Natural killer cell (primary cell): Measurements from ENCODE around the gene SPDYE6. TPM values are rescaled to one million over a fixed set of nuclear protein-coding genes. Genes with fewer than 3 reads are reported as not detected.
A peak's percentile ranks its signal among the peaks of the same experiment; 100 is the strongest.
"Not testable (repeated sequence)": the region's sequence is repeated elsewhere in the genome, so short reads cannot be mapped to it uniquely, and the experiment has no call there.

ENCODE experiments used
- ATAC-seq, 3 donors: fragments of 150-1000 bp in 2 of 3; fragments of 200-7000 bp in 1 of 3; cut with Tn5 transposase; 1 replicate in 1 of 3; 2 replicates in 2 of 3; pipeline ENCODE4 v1.10.0; 2021; ENCODE audit warnings: mild to moderate bottlenecking in 2 of 3, moderate library complexity in 2 of 3
- DNase-seq, 2 donors: peaks; one replicate each; pipeline versions ENCODE4 v3.0.0 to v3.0.0-alpha.2; 2013 to 2021; ENCODE audit warnings: mixed read lengths in 1 of 2
- H3K27ac ChIP-seq: one replicate; pipeline ENCODE4 v1.5.1; 2013; ENCODE audit warnings: mild to moderate bottlenecking, low read length
- H3K27me3 ChIP-seq: one replicate; pipeline ENCODE4 v1.6.1; 2013; ENCODE audit warnings: low read length; ENCODE audit not compliant: control insufficient read depth, insufficient read depth
- H3K36me3 ChIP-seq: one replicate; pipeline ENCODE4 v1.6.1; 2013; ENCODE audit warnings: low read length; ENCODE audit not compliant: control insufficient read depth, insufficient read depth
- H3K4me1 ChIP-seq: one replicate; pipeline ENCODE4 v1.6.1; 2013; ENCODE audit warnings: low read length; ENCODE audit not compliant: control insufficient read depth, insufficient read depth
- H3K4me3 ChIP-seq: one replicate; pipeline ENCODE4 v1.5.1; 2013; ENCODE audit warnings: low read length
- H3K9me3 ChIP-seq: one replicate; pipeline ENCODE4 v1.6.1; 2013; ENCODE audit warnings: low read length; ENCODE audit not compliant: control insufficient read depth, insufficient read depth
- H3K27ac Mint-ChIP-seq, 2 donors: one replicate each; pipeline ENCODE4 v1.8.0; 2022; ENCODE audit warnings: mild to moderate bottlenecking in 2 of 2, mixed read lengths in 2 of 2, moderate library complexity in 1 of 2
- H3K27me3 Mint-ChIP-seq, 2 donors: one replicate each; pipeline ENCODE4 v1.8.0; 2022; ENCODE audit warnings: low read depth in 2 of 2, mixed read lengths in 2 of 2
- H3K36me3 Mint-ChIP-seq: one replicate; pipeline ENCODE4 v1.8.0; 2022; ENCODE audit warnings: mixed read lengths
- H3K4me1 Mint-ChIP-seq, 2 donors: one replicate each; pipeline ENCODE4 v1.8.0; 2022; ENCODE audit warnings: mixed read lengths in 2 of 2
- H3K4me3 Mint-ChIP-seq: one replicate; pipeline ENCODE4 v1.8.0; 2022; ENCODE audit warnings: mild to moderate bottlenecking, moderate library complexity, mixed read lengths
- H3K9me3 Mint-ChIP-seq, 2 donors: one replicate each; pipeline ENCODE4 v1.8.0; 2022; ENCODE audit warnings: mixed read lengths in 2 of 2
- WGBS: methylation state at CpG from one replicate; pipeline ENCODE4 v1.1.7; 2013; ENCODE audit warnings: missing lambda C conversion rate; ENCODE audit not compliant: insufficient coverage; 5-methylcytosine and 5-hydroxymethylcytosine counted together
- intact Hi-C: fragments of 100-400 bp; cut with micrococcal nuclease; formaldehyde crosslinking; loops from one replicate; pipeline ENCODE4 v1.14.2; 2022
- total RNA-seq, 4 donors: library from RNA; stranded (reverse); fragments of 120-200 nt in 1 of 4; gene quantifications; one replicate each; pipeline versions ENCODE4 v1.2.3 to v1.2.4, GENCODE V29; 2013 to 2022

Gene SPDYE6
- total RNA-seq, 3 donors from 2014 or later (not counting 1 experiment from before 2014, with no cell fraction given), result not detected

- DNase-seq, H3K27me3 Mint-ChIP-seq, intact Hi-C loops, H3K9me3 Mint-ChIP-seq, H3K36me3 Mint-ChIP-seq, H3K4me3 ChIP-seq, H3K4me1 Mint-ChIP-seq, H3K27me3 ChIP-seq, H3K36me3 ChIP-seq, H3K4me3 Mint-ChIP-seq, H3K9me3 ChIP-seq, H3K27ac Mint-ChIP-seq, H3K4me1 ChIP-seq, H3K27ac ChIP-seq, ATAC-seq: not testable (repeated sequence)
- WGBS, result 95% methylated on average over 5 of the region's 7 CpGs
These were observed 20.7 kb downstream of the SPDYE6 start for GRCh38 chr7:102335574-102335973.

GRCh38 chr7:102330666-102331460 lies 25.4 kb downstream of the SPDYE6 start:
- H3K4me1 ChIP-seq, H3K36me3 Mint-ChIP-seq, H3K27ac Mint-ChIP-seq, H3K36me3 ChIP-seq, ATAC-seq, H3K4me1 Mint-ChIP-seq, DNase-seq, H3K27ac ChIP-seq, H3K9me3 Mint-ChIP-seq, H3K4me3 Mint-ChIP-seq, H3K9me3 ChIP-seq, H3K4me3 ChIP-seq, intact Hi-C loops, H3K27me3 ChIP-seq: not testable (repeated sequence)
- 84% methylated on average over 8 of the region's 8 CpGs for WGBS
- peaks cover 8 to 13% of the 10 kb centered on the region in 2 donors for H3K27me3 Mint-ChIP-seq

- H3K4me1 Mint-ChIP-seq, H3K4me1 ChIP-seq, H3K9me3 Mint-ChIP-seq, H3K4me3 ChIP-seq, ATAC-seq, intact Hi-C loops, H3K36me3 ChIP-seq, H3K4me3 Mint-ChIP-seq, H3K36me3 Mint-ChIP-seq, DNase-seq, H3K9me3 ChIP-seq, H3K27me3 ChIP-seq, H3K27ac ChIP-seq: not testable (repeated sequence)
- Mint-ChIP-seq H3K27me3 (peaks cover 8 to 13% of the 10 kb centered on the region in 2 donors), H3K27ac (peak overlapping the region in 1 of 2 donors; percentile 40)
- 83% methylated on average over 5 of the region's 9 CpGs for WGBS
These were observed 26.9 kb downstream of the SPDYE6 start for GRCh38 chr7:102329366-102329765.

DNA sequence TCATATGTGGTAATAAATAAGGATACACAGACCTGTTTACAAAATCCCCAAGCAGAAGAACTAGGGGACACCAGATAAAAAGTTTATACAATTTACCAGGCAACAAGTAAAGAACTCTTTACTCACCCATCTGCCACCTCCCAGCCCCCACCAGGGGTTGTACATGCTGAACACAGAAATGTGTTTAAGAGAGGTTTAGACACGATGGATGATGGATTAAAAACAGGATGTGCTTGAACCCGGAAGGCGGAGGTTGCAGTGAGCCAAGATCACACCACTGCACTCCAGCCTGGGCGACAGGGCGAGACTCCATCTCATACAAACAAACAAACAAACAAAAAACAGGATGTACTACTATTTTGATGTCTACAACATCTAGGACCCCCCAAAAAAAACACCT lies 27.4 kb downstream of the SPDYE6 start:
- H3K9me3 ChIP-seq, intact Hi-C loops, H3K9me3 Mint-ChIP-seq, ATAC-seq, DNase-seq, H3K36me3 Mint-ChIP-seq, H3K4me1 Mint-ChIP-seq, H3K4me1 ChIP-seq, H3K27ac ChIP-seq, H3K27me3 ChIP-seq, H3K4me3 ChIP-seq, H3K36me3 ChIP-seq, H3K4me3 Mint-ChIP-seq: not testable (repeated sequence)
- Mint-ChIP-seq H3K27ac (peak overlapping the region in 1 of 2 donors; percentile 40), H3K27me3 (peaks cover 11 to 13% of the 10 kb centered on the region in 2 donors)
- WGBS, result 80% methylated on average over 2 of the region's 5 CpGs

DNA sequence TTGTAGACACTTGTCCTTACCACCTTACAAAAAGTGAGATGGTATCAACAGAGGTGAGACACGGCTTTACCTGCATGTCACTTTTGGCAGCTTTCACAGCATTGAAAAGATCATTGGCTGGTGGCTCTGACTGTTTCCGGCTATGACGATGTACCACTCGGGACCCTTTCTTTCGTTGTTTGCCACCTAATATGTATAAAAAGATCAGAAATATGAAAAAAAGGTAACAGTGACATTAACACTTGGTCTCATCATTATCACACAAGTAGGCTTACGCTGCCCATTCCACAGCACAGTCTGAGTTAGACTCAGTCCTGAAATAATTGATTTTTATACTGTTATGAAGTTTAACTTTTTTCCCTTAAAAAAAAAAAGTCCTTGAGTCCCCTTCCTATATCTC lies 29.1 kb downstream of the SPDYE6 start:
- H3K36me3 ChIP-seq, H3K27ac ChIP-seq, H3K4me3 Mint-ChIP-seq, H3K36me3 Mint-ChIP-seq, H3K4me1 ChIP-seq, H3K9me3 ChIP-seq, DNase-seq, intact Hi-C loops, H3K9me3 Mint-ChIP-seq, H3K27me3 ChIP-seq, ATAC-seq, H3K4me3 ChIP-seq, H3K27ac Mint-ChIP-seq, H3K4me1 Mint-ChIP-seq: not testable (repeated sequence)
- 98% methylated on average over 5 of the region's 6 CpGs for WGBS
- peaks cover 13% of the 10 kb centered on the region in 2 donors for H3K27me3 Mint-ChIP-seq
